HG02870 (cell line): ENCODE data around the gene SCAMP4.
A peak's percentile ranks its signal among the peaks of the same experiment; 100 is the strongest.

Experiments used
- ATAC-seq: cut with Tn5 transposase; IDR thresholded peaks from one replicate; pipeline ENCODE4 v1.9.1; 2021; ENCODE audit warnings: mild to moderate bottlenecking, moderate library complexity; ENCODE audit not compliant: unreplicated experiment

The SCAMP4 gene

GRCh38 chr19:1936916-1937610 lies 31.9 kb downstream of the SCAMP4 start:
- ATAC-seq: no peak

GRCh38 chr19:1938071-1938470 lies 32.9 kb downstream of the SCAMP4 start:
- no peak for ATAC-seq

GRCh38 chr19:1941146-1942077 lies 36.2 kb downstream of the SCAMP4 start, which contains the start of gene CSNK1G2:
Gene CSNK1G2, plus strand, starts transcription at chr19:1941172. Its CDS starts 28,601 bp downstream, at chr19:1969773.
- no peak for ATAC-seq

GRCh38 chr19:1942078-1942933 lies 37.1 kb downstream of the SCAMP4 start:
- peak; percentile 15 for ATAC-seq

GRCh38 chr19:1942934-1943555 lies 37.8 kb downstream of the SCAMP4 start:
- ATAC-seq: no peak

GRCh38 chr19:1943661-1944087 lies 38.5 kb downstream of the SCAMP4 start:
- ATAC-seq: no peak

- no peak for ATAC-seq
Observed at GRCh38 chr19:1944088-1944915, 39.1 kb downstream of the SCAMP4 start.

- no peak for ATAC-seq
Observed at GRCh38 chr19:1944916-1945561, 39.8 kb downstream of the SCAMP4 start.

GRCh38 chr19:1945899-1946298 lies 40.7 kb downstream of the SCAMP4 start:
- no peak for ATAC-seq

- ATAC-seq: no peak
Observed at GRCh38 chr19:1947651-1948209, 42.5 kb downstream of the SCAMP4 start.

GRCh38 chr19:1949304-1950101 lies 44.3 kb downstream of the SCAMP4 start:
- no peak for ATAC-seq

GRCh38 chr19:1950640-1951039 lies 45.4 kb downstream of the SCAMP4 start:
- ATAC-seq: no peak

- no peak for ATAC-seq
Observed at GRCh38 chr19:1952635-1953034, 47.4 kb downstream of the SCAMP4 start.

GRCh38 chr19:1953037-1953436 lies 47.8 kb downstream of the SCAMP4 start:
- no peak for ATAC-seq

GRCh38 chr19:1953441-1954094 lies 48.4 kb downstream of the SCAMP4 start:
- no peak for ATAC-seq

- ATAC-seq: no peak
Observed at GRCh38 chr19:1954532-1954933, 49.3 kb downstream of the SCAMP4 start.
